ENCODE measurements around the gene LRRC32.

The LRRC32 gene

DNA sequence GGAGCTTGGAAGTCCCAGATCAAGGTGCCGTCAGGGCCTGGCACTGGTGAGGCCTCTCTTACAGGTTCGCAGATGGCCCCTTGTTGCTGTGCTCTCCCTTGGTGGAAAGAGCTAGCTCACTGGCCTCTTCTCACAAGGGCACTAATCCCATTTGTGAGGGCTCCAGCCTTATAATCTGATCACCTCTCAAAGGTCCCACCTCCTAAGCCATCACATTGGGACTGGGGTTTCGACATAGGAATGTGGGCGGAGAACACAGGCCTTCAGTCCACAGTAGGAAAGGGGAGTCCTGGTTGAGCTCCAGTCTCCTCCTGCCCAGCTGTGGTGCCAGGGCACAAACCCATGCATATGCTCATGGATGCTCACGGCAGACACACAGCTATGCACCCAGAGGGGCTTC, 14.0 kb upstream of the LRRC32 start:
- FAIRE-seq (no peak), DNase-seq (ENCODE audit: insufficient read length) (no peak)
- no peak for TF ChIP-seq POLR2A (IDR thresholded peaks at IDR 0.05; ENCODE audit: low read depth, low read length)
- TF ChIP-seq POLR2AphosphoS5 (IDR thresholded peaks at IDR 0.05; ENCODE audit: low read depth, low read length): no peak
- no peak for TF ChIP-seq TAF1 (IDR thresholded peaks at IDR 0.05; ENCODE audit: borderline replicate concordance, low read depth, low read length)

DNA sequence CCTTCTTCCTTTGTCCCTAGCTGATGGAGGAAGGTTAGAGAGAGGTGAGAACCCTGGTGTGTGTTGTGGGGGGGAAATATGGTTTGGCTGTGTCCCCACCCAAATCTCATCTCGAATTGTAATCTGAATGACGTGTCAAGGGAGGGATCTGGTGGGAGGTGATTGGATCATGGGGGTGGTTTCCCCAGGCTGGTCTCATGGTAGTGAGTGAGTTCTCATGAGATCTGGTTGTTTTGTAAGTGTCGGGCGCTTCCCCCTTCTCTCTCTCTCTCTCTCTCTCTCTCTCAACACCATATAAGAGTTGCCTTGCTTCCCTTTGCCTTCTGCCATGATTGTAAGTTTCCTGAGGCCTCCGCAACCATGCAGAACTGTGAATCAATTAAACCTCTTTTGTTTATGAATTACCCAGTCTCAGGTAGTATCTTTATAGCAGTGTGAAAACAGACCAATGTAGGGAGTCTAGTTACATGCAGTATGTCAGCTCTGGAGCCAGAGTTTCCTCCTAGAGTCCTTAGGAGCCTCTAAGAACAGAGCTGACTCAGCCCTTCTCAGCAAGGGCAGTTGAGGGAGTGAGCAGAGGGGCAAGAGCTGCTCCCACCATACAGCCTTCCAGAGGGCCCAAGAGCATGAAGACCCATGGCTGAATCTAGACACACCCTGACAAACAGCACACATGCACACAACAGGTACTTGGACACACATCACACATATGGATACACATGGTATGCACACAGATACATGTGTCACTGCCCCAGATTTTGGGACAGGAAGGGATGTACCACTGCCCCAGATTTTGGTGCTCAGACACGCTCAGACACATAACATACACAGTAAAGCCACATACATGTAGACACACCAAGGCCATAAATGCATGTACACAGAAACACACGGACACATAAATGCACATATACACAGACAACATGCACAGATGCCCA, 12.9 kb upstream of the LRRC32 start:
- TF ChIP-seq TAF1 (IDR thresholded peaks at IDR 0.05; ENCODE audit: borderline replicate concordance, low read depth, low read length) (no peak), POLR2AphosphoS5 (IDR thresholded peaks at IDR 0.05; ENCODE audit: low read depth, low read length) (no peak), POLR2A (IDR thresholded peaks at IDR 0.05; ENCODE audit: low read depth, low read length) (no peak)
- DNase-seq (ENCODE audit: insufficient read length) (no peak), FAIRE-seq (no peak)

DNA sequence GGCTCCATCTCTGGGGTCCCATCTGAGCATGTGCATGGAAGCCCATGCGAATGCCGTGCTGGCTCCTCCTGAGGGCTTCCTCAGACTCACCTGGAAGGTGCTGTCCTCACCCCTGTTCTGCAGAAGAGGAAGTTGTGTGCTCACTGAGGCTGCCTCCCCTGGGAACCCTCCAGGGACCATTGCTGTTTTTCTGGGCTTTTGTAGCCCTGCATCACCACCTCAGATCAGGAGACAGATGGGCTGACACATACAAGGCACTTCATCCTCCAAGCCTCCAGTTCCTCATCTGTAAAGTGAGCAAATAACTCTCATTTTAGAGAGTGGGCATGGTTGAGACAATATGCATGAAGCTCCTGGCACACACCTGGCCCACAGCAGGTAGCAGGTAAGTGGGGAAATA, 12.1 kb upstream of the LRRC32 start:
- FAIRE-seq (no peak), DNase-seq (ENCODE audit: insufficient read length) (no peak)
- TF ChIP-seq TAF1 (IDR thresholded peaks at IDR 0.05; ENCODE audit: borderline replicate concordance, low read depth, low read length): no peak
- TF ChIP-seq POLR2A (IDR thresholded peaks at IDR 0.05; ENCODE audit: low read depth, low read length): no peak
- no peak for TF ChIP-seq POLR2AphosphoS5 (IDR thresholded peaks at IDR 0.05; ENCODE audit: low read depth, low read length)

- DNase-seq (ENCODE audit: insufficient read length): no peak
- no peak for FAIRE-seq
- TF ChIP-seq TAF1 (IDR thresholded peaks at IDR 0.05; ENCODE audit: borderline replicate concordance, low read depth, low read length) (no peak), POLR2AphosphoS5 (IDR thresholded peaks at IDR 0.05; ENCODE audit: low read depth, low read length) (no peak), POLR2A (IDR thresholded peaks at IDR 0.05; ENCODE audit: low read depth, low read length) (no peak)
Observed at GRCh38 chr11:76682106-76682505, 11.6 kb upstream of the LRRC32 start.

DNA sequence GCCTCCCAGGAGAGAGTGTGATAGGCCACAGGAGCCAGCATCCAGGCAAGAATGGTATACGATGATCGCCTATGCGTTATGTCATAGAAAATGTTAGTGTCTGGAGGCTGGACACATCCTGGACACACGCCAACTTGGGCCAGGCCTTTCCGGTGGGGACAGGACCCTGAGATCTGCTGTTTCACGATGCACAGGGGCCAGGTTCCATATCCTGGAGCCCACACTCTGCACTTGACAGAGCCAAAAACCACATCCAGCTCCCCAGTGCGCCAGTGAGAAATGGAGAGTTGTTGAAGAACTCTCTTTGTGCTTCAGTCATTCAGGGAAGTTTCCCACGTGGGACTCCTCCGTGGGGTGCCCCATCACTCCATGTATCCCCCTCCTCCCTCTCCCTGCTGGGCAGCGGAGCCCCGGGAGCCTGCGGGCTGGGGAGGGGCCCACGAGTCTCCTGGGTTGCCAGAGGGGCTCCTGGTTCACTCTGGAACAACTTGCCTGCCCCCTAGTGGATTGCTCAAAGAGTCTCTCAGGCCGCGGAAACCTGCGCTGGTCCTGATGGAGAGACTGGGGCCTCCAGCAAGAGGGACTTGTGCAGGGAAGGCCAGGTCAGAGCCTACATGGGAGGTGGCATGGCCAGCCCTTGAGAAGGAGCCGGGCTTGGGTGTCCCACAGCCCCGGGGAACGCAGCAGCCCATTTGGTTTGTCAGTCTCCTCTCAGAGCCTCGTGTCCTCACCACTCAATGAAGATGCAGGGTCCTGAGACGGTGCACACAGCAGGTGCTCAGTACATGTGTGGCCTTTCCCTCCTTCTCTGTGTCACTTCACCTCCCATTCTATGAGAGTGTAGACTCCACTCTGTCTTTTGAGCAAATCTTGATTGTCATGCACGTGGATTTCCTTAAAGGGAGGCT, 10.2 kb upstream of the LRRC32 start:
- DNase-seq (ENCODE audit: insufficient read length) (peak; percentile 77), FAIRE-seq (peak; percentile 85)
- TF ChIP-seq POLR2A (IDR thresholded peaks at IDR 0.05; ENCODE audit: low read depth, low read length) (no peak), POLR2AphosphoS5 (IDR thresholded peaks at IDR 0.05; ENCODE audit: low read depth, low read length) (no peak), TAF1 (IDR thresholded peaks at IDR 0.05; ENCODE audit: borderline replicate concordance, low read depth, low read length) (no peak)

DNA sequence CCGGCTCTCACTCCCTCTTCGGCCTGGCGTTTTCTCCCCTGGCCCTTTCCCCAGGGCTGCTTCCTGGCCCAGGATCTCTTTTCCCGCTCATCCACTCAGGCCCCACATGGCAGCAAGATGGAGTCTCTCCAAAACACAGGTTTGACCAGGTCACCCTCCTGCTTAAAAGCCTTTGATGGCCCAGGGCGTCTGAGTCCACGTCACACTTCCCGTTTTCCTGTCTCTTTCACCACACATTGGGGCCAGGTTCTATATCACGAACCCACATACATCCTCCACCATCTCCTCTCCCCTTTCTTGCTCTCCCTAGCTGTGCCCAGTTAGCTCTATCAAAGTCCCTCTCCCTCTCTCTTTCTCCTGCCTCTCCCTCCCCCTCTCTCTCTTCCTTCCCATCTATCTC, 7.8 kb upstream of the LRRC32 start:
- no peak for DNase-seq (ENCODE audit: insufficient read length)
- no peak for FAIRE-seq
- TF ChIP-seq TAF1 (IDR thresholded peaks at IDR 0.05; ENCODE audit: borderline replicate concordance, low read depth, low read length): no peak
- no peak for TF ChIP-seq POLR2AphosphoS5 (IDR thresholded peaks at IDR 0.05; ENCODE audit: low read depth, low read length)
- TF ChIP-seq POLR2A (IDR thresholded peaks at IDR 0.05; ENCODE audit: low read depth, low read length): no peak

DNA sequence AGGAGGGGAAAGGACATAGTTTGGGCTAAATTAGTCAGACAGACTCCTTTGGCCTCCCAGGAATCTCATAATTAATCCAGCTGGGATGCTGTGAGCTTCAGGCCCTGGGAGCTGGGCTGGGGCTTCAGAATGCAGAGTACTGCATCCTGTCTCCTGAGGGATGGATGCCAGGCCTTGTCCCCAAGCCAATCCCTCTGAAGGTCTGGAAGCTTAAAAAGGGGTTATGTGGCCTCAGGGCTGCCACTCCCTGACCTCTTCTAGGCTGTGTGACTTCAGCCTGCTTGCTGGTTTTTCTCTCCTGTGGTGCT, 6.9 kb upstream of the LRRC32 start:
- no peak for DNase-seq (ENCODE audit: insufficient read length)
- no peak for FAIRE-seq
- no peak for TF ChIP-seq POLR2AphosphoS5 (IDR thresholded peaks at IDR 0.05; ENCODE audit: low read depth, low read length)
- TF ChIP-seq TAF1 (IDR thresholded peaks at IDR 0.05; ENCODE audit: borderline replicate concordance, low read depth, low read length): no peak
- no peak for TF ChIP-seq POLR2A (IDR thresholded peaks at IDR 0.05; ENCODE audit: low read depth, low read length)

- no peak for TF ChIP-seq POLR2A (IDR thresholded peaks at IDR 0.05; ENCODE audit: low read depth, low read length)
- no peak for TF ChIP-seq TAF1 (IDR thresholded peaks at IDR 0.05; ENCODE audit: borderline replicate concordance, low read depth, low read length)
- no peak for TF ChIP-seq POLR2AphosphoS5 (IDR thresholded peaks at IDR 0.05; ENCODE audit: low read depth, low read length)
- peak; percentile 75 for FAIRE-seq
Observed at GRCh38 chr11:76676636-76677457, 6.3 kb upstream of the LRRC32 start.

GRCh38 chr11:76674517-76675400, 4.2 kb upstream of the LRRC32 start:
- FAIRE-seq (no peak), DNase-seq (ENCODE audit: insufficient read length) (no peak)
- TF ChIP-seq TAF1 (IDR thresholded peaks at IDR 0.05; ENCODE audit: borderline replicate concordance, low read depth, low read length): no peak
- TF ChIP-seq POLR2AphosphoS5 (IDR thresholded peaks at IDR 0.05; ENCODE audit: low read depth, low read length): no peak
- no peak for TF ChIP-seq POLR2A (IDR thresholded peaks at IDR 0.05; ENCODE audit: low read depth, low read length)

More at GRCh38 chr11:76676636-76677457, 6.3 kb upstream of the LRRC32 start:
- no peak for DNase-seq (ENCODE audit: insufficient read length)
